ENCODE results near the gene KIF1A.
"Not testable (repeated sequence)": the region's sequence is repeated elsewhere in the genome, so short reads cannot be mapped to it uniquely, and the experiment has no call there.

Gene KIF1A

DNA sequence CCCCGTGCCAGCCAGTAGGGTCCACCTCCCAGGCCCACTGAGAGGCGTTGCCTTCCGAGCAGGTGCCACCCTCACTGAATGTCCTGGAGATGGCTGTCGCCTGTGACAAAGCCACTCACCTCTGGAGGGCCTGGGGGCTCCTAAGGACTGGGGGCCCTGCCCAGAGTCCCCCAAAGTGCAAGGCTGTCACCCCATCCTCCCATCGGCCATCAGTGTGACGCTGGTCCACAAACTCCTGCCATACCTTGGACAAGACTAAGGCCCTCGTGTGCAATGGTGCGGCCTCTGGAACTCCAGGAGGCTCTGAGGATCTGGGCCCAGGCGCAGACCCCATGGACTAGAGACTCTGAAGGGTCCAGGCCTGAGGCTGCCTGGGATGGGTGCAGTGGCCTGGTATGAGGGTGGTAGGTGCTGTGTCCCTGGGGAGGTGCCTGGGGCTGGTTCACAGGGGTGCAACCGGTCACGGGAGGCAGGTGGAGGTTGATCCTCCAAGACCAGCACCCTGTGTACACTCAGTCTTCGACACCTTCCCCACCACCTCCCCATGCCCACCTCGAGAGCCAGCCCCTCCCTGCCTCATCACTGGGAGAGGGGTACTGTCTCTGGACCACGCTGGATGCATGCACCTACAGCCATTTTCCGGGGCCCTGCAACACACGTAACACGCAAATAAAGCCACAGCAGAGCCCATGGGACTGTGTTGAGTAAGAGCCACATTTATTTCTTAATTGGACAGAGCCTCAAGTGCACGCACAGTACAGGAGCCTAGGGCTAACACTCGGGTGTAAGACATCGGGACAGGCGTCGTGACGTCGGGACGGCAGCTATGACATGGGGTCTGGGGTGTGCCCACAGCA, 106.7 kb downstream of the KIF1A start:
- no peak for DNase-seq (ENCODE audit: low read depth)
- H3K4me3 ChIP-seq (ENCODE audit: low read depth, low read length) = no peak overlapping the region

DNA sequence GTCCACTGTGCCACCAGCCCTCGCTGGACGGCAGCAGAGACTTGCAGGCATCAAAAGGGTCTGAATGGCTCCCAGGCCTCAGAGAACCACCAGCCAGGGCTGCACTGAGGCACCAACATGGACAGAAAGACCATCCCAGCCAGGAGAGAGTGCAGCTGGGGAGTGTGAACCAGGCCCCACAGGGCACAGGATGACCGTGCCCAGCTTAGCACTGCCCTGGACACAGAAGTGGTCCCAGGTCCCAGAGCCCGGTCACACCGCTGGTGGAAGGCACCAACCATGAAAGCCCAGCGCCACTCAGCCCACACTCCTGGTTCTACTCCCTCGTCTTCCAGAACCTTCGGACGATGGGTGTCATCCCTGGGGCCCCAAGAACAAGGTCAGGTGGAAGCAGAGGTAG, 107.9 kb downstream of the KIF1A start:
- no peak overlapping the region for H3K4me3 ChIP-seq (ENCODE audit: low read depth, low read length)
- DNase-seq (ENCODE audit: low read depth) = no peak

DNA sequence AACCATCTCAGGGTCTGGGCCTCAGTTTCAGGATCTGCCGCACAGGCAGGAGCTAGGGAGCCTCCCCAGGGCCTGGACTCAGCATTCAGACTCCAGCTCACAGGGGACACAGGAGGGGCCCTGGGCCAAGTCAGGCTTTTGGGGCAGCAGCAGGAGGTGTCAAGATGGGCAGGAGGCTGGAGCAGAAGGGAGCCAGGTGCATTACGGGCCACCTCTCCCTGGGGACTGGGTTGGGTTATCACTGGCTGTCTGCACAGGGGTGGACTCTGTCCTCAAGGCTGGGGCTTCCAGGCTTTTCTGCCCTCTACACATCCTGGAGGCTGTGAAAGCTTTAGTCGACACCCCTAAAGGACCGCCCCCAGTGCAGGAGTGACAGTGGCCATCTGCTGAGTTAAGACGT, 108.3 kb downstream of the KIF1A start:
- no peak for DNase-seq (ENCODE audit: low read depth)
- H3K4me3 ChIP-seq (ENCODE audit: low read depth, low read length) = no peak overlapping the region

DNA sequence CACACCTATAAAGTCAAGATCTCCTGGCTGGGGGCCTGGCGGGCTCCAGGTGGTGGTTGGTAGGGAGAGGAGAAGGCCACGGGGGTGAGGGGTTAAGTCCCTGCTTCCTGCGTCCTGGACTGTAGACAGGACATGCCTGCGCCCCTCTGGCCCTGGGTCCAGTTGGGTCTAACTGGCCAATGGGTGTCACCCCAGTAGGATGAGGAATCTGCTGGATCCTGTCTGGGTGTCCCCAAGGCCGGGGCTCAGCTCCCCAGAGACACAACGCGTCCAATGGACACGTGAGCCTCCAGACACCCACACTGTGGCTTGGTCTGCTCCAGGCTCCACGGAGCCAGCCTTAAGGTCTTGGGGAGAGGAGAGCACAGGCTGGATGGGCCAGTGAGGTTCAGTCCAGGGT, 108.7 kb downstream of the KIF1A start:
- no peak overlapping the region for H3K4me3 ChIP-seq (ENCODE audit: low read depth, low read length)
- no peak for DNase-seq (ENCODE audit: low read depth)

DNA sequence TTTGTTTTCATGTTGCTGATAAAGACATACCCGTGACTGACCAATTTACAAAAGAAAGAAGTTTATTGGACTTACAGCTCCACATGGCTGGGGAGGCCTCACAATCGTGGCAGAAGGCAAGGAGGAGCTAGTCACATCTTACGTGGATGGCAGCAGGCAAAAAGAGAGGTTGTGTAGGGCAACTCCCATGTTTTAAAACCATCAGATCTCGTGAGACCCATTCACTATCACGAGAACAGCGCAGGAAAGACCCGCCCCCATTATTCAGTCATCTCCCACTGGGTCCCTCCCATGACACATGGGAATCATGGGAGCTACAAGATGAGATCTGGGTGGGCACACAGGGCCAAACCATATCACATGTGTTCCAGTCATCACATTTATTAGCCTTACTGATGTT, 111.6 kb downstream of the KIF1A start:
- H3K4me3 ChIP-seq (ENCODE audit: low read depth, low read length) = no peak overlapping the region
- no peak for DNase-seq (ENCODE audit: low read depth)

DNA sequence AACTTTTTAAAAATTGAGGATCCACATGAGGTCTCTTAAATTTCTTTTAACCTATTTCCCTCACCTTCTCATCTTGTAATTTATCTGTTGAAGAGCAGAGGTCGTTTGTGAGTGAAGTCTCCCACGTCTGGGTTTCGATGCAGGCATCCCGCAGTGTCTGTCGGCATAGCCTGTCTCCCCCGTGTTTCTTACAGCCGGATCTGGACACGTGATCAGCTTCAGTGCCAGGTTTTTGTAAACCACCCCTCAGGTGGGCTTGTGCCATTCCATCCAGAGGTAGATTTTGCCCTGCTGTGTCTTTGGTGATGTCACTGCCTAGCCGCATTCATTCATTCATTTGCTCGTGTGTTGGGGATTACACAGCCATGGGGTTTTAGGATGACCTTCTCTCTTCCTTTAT, 112.2 kb downstream of the KIF1A start:
- no peak overlapping the region for H3K4me3 ChIP-seq (ENCODE audit: low read depth, low read length)
- no peak for DNase-seq (ENCODE audit: low read depth)

DNA sequence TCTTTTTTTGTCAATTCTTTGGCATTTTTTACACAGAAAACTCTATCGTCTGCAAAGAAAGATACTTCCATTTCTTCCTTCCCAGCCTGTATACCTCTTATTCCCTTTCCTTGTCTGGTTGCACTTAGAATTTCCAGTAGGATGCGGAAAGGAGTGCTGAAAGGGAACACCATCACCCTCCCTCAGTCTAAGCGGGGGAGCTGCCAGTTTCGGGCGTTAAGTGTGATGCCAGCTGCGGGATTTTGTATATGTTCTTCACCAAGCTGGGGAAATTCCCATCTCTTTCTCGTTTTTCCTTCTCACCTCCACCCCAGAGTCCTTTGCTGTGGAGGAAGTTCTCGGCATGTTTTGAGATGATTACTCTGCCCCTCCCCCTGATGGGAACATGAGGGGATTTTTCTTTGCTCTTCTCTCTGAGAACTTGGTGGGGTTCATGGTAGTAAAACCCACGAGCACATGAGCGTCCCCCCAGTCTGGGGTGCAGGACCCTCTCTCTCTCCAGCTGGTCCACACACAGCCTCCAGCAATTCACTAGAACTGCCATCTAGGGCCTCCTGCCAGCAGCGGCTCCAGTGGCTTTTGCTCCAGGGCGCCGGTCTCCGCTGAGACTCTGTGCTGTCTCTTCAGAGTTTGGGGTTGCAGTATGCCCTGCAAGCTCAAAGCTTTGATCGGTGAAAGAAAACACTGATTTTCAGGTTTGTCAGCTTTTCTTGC, 112.8 kb downstream of the KIF1A start:
- DNase-seq (ENCODE audit: low read depth) = no peak
- H3K4me3 ChIP-seq (ENCODE audit: low read depth, low read length) = no peak overlapping the region

DNA sequence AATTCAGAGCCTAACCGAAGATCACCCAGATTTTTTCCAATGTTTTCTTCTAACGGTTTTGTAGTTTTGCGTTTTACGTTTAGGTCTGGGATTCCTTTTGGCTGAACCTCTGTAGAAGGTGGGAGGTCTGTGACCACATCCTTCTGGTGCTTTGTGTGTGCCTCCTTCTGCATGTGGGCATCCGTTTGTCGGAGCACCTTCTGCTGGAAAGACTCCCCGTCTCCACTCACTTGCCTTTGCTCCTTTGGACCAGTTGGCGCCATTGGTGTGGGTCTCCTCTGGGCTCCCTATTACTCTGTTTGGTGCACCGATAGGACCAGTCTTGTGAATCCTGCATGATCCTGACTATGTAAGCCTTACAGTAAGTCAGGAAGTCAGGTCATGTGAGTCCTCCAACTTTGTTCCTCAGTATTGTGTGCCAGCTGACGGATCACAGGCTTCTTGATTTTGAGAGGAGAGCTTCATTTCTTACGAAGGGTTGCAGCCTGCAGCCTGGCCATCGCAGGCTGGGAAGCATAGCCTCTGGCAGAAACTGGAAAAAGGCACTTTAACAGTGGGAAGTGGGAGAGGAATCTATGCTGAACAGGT, 114.7 kb downstream of the KIF1A start:
- H3K4me3 ChIP-seq (ENCODE audit: low read depth, low read length) = no peak overlapping the region
- DNase-seq (ENCODE audit: low read depth) = no peak

DNA sequence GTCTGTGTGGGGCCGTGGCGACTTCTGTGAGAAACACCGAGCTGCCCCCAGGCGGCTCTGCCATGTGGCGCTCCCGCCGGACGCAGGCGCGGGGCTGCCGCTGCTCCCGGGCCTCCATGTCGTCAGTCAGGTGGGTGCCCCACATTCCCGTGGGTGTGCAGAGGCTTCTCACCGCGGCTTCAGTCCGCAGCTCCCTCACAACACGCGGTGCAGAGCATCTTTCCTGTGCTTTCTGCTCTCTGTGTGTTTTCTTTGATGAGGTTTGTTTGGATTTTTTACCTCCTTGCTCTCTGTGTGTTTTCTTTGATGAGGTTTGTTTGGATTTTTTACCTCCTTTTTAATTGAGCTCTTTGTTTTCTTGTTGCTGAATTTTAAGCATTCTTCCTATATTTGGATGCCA, 115.4 kb downstream of the KIF1A start:
- no peak for DNase-seq (ENCODE audit: low read depth)
- H3K4me3 ChIP-seq (ENCODE audit: low read depth, low read length) = no peak overlapping the region

DNA sequence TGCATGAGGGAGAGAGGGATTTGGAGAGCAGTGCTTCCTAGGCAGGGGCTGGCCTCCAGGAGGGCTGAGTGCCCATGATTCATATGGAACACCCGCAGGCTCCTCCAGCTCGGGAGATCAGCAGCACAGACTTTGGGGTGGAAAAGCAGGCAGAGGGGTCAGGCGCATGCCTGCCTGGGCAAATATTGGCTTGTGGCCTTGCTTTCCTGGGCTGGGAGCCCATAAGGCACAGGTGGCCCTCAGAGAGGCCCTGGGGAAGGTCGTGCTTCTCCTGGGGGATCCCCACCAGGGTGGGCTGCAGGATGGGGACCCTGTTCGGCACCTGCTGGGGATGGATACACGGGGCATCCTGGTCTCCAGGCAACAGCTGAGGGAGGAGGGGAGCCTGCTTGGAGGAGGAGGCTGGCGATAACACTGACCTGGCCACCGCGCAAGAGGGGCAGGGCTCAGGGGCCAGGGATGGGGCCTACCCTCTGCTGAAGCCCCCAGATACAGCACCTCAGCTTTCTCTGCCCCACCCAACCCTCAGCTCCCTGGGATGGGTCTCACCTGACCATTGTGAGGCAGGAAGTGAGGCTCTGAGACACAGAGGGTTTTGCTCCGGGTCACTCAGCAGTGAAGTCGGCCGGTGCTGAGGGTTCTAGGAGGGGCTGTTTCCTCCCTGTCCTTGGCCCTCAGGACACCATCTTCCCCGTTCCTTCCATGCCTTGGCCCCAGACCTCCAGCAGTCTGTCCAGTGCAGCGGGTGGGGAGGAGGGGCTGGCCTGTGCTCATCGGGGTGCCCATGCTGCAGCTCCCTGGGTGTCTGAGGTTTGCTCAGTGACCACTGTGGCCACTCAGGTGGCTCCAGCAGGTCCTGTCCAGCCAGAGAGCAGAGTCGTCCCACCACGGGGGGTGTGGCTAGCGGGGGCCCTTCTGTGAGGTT, 116.3 kb downstream of the KIF1A start:
- DNase-seq (ENCODE audit: low read depth) = no peak
- H3K4me3 ChIP-seq (ENCODE audit: low read depth, low read length) = no peak overlapping the region

DNA sequence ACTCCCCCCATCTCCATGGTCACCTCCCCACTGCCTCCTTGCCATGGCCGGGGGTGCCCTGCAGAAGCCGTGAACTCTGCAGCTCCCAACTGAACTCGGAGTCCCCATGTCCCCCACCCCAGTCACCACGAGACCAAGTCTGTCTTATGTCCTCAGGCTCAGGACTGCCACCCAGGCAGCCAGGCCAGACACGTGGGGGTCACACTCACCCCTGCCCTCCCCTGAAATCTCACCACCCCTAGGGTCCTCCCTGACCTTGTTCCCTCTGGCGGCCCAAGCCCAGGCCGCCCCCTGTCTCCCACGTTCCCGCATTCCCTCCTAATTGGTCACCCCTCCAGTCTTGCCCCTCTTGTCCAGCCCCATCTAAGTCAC, 117.4 kb downstream of the KIF1A start:
- DNase-seq (ENCODE audit: low read depth) = no peak
- no peak overlapping the region for H3K4me3 ChIP-seq (ENCODE audit: low read depth, low read length)

DNA sequence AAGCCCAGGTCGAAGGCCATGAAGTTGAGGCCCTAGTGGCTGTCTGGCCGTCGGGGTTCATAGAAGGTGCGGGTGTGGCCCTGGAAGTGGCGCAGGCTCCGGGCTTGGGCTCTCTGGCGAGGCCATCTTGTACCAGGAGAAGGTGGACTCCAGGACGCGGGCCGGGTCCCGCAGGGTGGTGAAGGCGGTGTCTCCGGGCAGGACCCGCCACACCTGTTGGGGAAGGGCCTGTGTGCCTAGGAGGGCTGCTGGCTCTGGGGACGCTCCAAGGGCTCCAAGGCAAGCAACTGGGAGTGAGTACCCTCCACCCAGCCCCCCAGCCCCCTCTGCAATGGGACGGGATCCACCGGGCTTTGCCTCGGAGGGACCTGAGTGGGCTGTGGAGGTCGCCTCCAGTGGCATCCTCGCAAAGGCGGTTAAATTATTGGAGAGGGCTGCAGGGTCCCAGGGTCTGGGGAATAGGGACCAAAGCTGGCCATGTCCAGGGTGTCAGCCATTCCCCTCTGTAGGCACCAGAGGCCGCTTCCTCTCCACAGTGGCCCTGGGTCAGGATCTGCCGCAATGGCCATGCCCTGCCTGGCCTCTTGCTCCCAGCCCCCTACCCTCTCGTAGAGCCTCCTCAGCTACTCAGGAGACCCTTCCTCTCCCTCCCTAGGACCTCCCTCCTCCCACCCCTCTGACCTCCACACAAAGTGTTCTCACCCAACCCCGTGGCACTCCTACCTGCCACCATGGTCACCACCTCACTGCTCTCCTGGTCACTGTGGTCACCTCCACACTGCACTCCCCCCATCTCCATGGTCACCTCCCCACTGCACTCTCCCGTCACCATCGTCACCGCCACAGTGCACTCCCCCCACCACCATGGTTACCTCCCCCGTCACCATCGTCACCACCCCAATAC, 118.0 kb downstream of the KIF1A start:
- no peak for DNase-seq (ENCODE audit: low read depth)
- H3K4me3 ChIP-seq (ENCODE audit: low read depth, low read length) = no peak overlapping the region

DNA sequence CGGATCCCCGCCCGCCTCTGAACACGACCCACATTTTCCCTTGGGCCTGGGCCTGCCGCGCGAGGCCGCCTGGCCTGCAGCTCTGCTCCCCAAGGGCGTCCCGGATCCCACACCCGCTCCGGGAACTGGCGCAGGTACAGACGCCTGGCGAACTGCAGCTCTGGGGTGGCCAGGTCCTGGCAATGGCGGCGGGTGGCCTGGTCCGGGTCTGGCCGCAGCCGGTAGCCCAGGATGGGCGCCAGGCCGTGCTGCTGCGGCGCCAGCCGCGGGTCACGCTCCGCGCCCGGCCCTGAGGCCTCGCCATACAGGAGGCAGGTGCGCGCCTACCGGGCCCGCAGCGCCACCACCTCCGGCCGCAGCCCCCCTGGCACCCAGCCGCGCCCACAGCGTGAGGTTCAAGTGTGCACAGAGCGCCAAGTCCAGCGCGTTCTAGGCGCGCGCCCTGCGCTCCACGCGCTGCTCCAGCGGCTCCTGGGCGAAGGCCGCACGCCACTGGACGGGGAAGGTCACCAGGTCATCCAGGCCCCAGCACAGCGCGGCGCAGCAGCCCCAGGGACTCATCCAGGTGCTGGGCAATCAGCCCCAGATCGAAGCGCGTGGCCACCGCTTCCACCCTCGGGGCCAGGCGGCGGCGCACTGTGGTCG, 118.8 kb downstream of the KIF1A start:
- no peak overlapping the region for H3K4me3 ChIP-seq (ENCODE audit: low read depth, low read length)
- DNase-seq (ENCODE audit: low read depth) = no peak

DNA sequence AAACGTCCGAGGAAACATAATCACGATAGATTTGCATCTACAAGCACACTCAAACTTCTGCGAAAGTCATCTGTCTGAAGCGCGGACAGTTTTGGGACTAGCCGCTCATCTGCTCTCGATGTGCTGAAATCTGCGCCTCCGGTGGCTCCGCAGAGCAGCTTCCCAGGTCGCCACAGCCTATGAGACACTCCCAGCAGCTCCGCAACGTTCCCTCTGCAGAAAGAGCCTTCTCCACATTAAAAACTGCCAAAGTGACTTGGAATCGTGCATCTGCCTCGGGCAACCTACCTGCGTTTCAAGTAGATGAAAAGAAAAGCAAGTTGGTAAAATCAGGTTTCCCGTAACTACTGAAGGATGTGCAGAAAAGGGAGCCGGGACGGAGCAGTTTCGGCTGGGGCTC, 119.4 kb downstream of the KIF1A start:
- not testable (repeated sequence) for DNase-seq (ENCODE audit: low read depth); H3K4me3 ChIP-seq (ENCODE audit: low read depth, low read length)

DNA sequence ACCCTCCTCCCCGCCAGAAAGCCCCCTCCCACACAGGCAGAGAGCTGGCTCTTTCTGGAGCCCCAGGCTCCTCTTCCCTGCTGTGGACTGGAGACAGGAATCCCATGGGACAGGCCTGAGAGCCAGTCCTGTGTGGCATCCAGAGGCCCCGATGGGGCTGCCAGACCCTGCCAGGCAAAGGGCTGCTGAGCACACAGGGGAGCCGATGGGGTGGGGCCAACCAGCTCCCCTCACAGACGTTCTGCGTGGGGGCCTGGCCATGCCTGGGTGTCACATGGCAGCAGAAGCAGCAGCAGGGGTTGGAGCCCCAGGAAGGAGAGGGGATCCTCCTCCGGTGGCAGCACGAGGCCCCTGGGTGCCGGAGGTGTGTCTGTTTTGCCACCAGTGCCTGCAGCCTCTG, 120.2 kb downstream of the KIF1A start:
- H3K4me3 ChIP-seq (ENCODE audit: low read depth, low read length); DNase-seq (ENCODE audit: low read depth): not testable (repeated sequence)

DNA sequence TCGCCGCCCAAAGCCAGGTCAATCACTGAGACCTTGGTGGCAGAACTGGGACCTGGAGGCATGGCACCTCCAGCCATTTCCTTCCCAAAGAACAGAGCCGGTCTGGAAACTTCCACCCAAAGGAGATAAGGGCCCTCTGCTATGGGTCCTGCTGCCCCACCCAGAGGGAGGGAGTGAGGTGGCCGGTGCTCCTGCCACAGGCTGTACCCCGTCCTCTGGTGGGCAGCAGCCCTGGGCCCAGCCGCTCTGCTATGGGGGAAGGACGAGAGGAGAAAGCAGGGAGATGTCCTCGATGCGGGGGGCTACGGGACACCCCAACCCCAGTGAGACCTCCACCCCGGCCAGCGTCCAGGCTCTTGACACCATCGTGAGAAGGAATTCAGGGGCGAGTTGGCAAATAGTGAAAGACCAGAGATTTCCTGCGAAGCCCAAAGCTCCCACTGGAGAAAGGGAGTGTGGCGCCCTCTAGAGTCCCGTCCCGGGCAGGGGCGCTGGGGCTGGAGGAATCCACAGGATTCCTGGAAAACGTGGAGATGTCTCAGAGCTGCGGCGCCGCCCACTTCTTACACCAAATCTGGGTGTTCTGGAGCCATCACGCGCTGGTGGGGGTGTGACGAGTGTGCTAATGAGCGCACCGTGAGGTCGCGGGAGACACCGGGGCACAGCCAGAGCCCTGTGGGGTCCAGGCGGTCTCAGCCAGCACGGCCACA, 121.0 kb downstream of the KIF1A start:
- DNase-seq (ENCODE audit: low read depth); H3K4me3 ChIP-seq (ENCODE audit: low read depth, low read length): not testable (repeated sequence)

DNA sequence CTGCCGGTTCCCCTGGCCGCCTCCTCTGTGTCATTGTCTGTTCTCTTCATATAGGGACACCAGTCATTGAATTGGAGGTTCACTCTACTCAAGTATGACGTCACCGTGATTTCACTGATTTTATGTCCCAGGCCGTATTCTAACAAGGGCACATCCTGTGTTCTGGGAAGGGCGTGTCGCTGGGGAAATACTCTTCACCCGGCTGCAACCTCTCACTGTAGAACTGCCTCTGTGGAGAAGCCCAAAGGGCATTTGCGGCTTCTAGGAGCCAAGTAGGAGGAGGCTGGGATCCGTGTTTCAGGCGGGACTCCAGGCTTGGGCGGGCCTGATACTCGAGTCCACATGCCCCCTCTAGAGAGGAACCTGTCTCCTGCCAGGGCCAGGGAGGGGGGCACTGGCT, 123.5 kb downstream of the KIF1A start:
- DNase-seq (ENCODE audit: low read depth); H3K4me3 ChIP-seq (ENCODE audit: low read depth, low read length): not testable (repeated sequence)

DNA sequence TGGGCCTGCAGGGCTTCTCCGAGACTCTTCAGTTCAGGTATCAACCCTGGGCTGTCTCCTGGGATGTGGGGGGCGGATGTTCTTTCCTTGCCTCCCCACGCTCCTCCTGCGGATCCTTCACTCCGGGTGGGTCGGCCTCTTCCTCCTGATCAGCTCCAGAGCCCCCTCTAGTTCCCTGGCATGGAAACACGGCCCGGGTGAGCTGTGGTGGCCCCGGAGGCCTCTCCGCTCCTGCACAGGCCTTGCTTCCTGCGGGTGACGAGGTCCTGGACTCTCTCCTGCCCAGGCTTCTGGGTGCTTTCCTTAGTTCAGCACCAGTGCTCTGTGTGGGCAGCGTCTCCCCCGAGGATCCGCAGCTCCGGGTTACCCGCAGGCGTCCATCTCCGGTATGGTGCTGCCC, 124.4 kb downstream of the KIF1A start:
- not testable (repeated sequence) for H3K4me3 ChIP-seq (ENCODE audit: low read depth, low read length); DNase-seq (ENCODE audit: low read depth)

All from skeletal muscle cell (primary cell).